ENCODE data around the gene APBB2. TPM values are rescaled to one million over a fixed set of nuclear protein-coding genes. Genes with fewer than 3 reads are reported as not detected.

Gene APBB2
- total RNA-seq, 1 donor from 2014 or later, result 7.6 TPM

GRCh38 chr4:40800064-40800463 lies 414.3 kb downstream of the APBB2 start:
- intact Hi-C loops (cut with micrococcal nuclease), result no loop called here

GRCh38 chr4:40789771-40790170 lies 424.6 kb downstream of the APBB2 start:
- intact Hi-C loops (cut with micrococcal nuclease), result no loop called here

- intact Hi-C loops (cut with micrococcal nuclease), result no loop called here
These were observed 425.3 kb downstream of the APBB2 start for GRCh38 chr4:40789031-40789430.

GRCh38 chr4:40788331-40788730 lies 426.0 kb downstream of the APBB2 start:
- intact Hi-C loops (cut with micrococcal nuclease), result no loop called here

- intact Hi-C loops (cut with micrococcal nuclease), result no loop called here
These were observed 428.6 kb downstream of the APBB2 start for GRCh38 chr4:40785727-40786126.

- intact Hi-C loops (cut with micrococcal nuclease), result no loop called here
These were observed 431.5 kb downstream of the APBB2 start for GRCh38 chr4:40782876-40783275.

- intact Hi-C loops (cut with micrococcal nuclease), result loop anchor here (1.0 kb wide), 1 partner anchor 33 kb away; no protein-coding TSS in a partner anchor
These were observed 436.3 kb downstream of the APBB2 start for GRCh38 chr4:40778090-40778489.

- intact Hi-C loops (cut with micrococcal nuclease), result no loop called here
These were observed 445.1 kb downstream of the APBB2 start for GRCh38 chr4:40769266-40769665.

GRCh38 chr4:40763228-40763716 lies 451.1 kb downstream of the APBB2 start:
- intact Hi-C loops (cut with micrococcal nuclease), result loop anchor here (1.0 to 2.0 kb wide), 3 partner anchors 12 to 1580 kb away; partner anchors contain the start of gene WDR19

Other genes starting within 250 kb of the APBB2 start
- 0.20 TPM in 1 of 2 replicates, not detected in the other for gene UCHL1, start 42.4 kb upstream of the APBB2 start, total RNA-seq

Data from T-helper 1 cell treated with Interleukin-12 subunit alpha and Interleukin-12 subunit beta and Interleukin-4 antibody, amounts not matched to agents 30 ng/mL and 1 ng/mL, for 36 hours (primary cell).